ENCODE data around the gene MGST2.
"Not testable (repeated sequence)": the region's sequence is repeated elsewhere in the genome, so short reads cannot be mapped to it uniquely, and the experiment has no call there.

The MGST2 gene

GRCh38 chr4:139625482-139625881 lies 40.1 kb upstream of the MGST2 start:
- no peak for TF ChIP-seq CTCF (IDR thresholded peaks at IDR 0.05; ENCODE audit: low read depth, low read length, missing control alignments)
- no peak overlapping the region for H3K4me3 ChIP-seq (ENCODE audit: low read depth, low read length)
- DNase-seq (ENCODE audit: low read depth) = no peak

GRCh38 chr4:139628184-139629012 lies 37.2 kb upstream of the MGST2 start:
- no peak overlapping the region for H3K4me3 ChIP-seq (ENCODE audit: low read depth, low read length)
- no peak for DNase-seq (ENCODE audit: low read depth)

DNA sequence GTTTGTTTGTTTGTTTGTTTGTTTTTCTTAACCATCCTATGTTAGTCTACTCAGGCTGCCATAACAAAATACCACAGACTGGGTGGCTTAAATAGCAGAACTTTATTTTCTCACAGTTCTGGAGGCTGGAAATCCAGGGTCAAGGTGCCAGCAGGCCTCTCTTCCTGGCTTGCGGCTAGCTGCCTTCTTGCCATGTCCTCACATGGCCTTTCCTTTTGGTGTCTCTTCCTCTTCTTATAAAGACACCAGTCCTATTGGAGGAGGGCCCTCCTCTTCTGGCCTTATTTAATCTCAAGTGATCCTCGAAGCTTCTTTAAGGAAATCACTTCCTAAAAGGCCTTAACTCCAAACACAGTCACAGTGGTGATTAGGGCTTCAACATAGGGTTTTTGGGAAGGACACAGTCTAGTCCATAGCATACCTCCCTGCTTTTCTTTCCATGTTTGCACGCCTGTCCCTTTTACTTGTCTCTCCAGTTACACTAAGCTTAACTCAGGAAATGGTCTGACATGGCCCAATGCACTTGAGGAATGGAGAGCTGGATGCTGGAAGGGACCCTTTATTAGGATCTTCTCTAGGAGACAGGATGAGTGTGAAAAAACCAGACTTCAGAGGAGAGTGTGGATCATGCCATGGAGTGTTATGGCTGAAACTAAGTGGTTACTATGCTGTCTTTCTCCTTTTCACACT lies 36.0 kb upstream of the MGST2 start:
- no peak for DNase-seq (ENCODE audit: low read depth)
- no peak for TF ChIP-seq CTCF (IDR thresholded peaks at IDR 0.05; ENCODE audit: low read depth, low read length, missing control alignments)
- no peak overlapping the region for H3K4me3 ChIP-seq (ENCODE audit: low read depth, low read length)

More at GRCh38 chr4:139628184-139629012, 37.2 kb upstream of the MGST2 start:
- TF ChIP-seq CTCF (IDR thresholded peaks at IDR 0.05; ENCODE audit: low read depth, low read length, missing control alignments) = no peak

DNA sequence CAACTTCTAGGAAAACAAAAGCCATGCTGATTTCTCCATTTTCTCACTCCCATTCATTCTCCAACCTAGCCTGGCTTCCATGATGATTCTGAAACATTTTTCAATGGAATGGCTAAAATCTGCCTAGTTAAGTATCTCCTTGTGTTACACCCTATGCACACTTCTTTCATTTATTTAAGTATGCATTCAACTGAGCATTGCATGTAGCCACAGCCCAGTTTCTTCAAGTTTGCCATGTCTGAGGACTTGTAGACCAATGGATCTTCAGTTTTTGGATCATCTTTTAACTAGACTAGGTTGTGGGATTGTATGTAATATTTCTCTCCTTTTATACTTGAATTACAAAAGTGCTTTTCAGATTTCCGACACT lies 35.5 kb upstream of the MGST2 start:
- H3K4me3 ChIP-seq (ENCODE audit: low read depth, low read length) = no peak overlapping the region
- TF ChIP-seq CTCF (IDR thresholded peaks at IDR 0.05; ENCODE audit: low read depth, low read length, missing control alignments) = no peak
- DNase-seq (ENCODE audit: low read depth) = no peak

- no peak overlapping the region for H3K4me3 ChIP-seq (ENCODE audit: low read depth, low read length)
- no peak for TF ChIP-seq CTCF (IDR thresholded peaks at IDR 0.05; ENCODE audit: low read depth, low read length, missing control alignments)
- DNase-seq (ENCODE audit: low read depth) = no peak
These were observed 34.6 kb upstream of the MGST2 start for GRCh38 chr4:139630991-139631390.

GRCh38 chr4:139631791-139632190 lies 33.8 kb upstream of the MGST2 start:
- DNase-seq (ENCODE audit: low read depth) = no peak

DNA sequence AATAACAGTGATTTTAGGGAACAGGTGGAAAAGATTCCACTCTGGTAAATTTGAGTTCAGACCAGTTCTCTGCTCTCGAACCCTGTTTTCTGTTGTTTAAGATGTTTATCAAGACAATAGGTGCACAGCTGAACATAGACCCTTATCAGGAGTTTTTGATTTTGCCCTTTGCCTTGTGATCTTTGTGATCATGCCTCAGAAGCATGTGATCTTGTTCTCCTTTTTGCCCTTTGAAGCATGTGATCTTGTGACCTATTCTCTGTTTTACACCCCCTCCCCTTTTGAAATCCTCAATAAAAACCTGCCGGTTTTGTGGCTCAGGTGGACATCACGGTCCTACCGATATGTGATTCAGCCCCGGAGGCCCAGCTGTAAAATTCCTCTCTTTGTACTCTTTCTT lies 32.9 kb upstream of the MGST2 start:
- not testable (repeated sequence) for H3K4me3 ChIP-seq (ENCODE audit: low read depth, low read length)

More at GRCh38 chr4:139631791-139632190, 33.8 kb upstream of the MGST2 start:
- no peak for TF ChIP-seq CTCF (IDR thresholded peaks at IDR 0.05; ENCODE audit: low read depth, low read length, missing control alignments)
- no peak overlapping the region for H3K4me3 ChIP-seq (ENCODE audit: low read depth, low read length)

More for the DNA sequence above, 32.9 kb upstream of the MGST2 start:
- DNase-seq (ENCODE audit: low read depth) = not testable (repeated sequence)

Data from GM12864 (cell line).